ENCODE measurements around the gene KCTD4.
"Not testable (repeated sequence)": the region's sequence is repeated elsewhere in the genome, so short reads cannot be mapped to it uniquely, and the experiment has no call there.

The KCTD4 gene

DNA sequence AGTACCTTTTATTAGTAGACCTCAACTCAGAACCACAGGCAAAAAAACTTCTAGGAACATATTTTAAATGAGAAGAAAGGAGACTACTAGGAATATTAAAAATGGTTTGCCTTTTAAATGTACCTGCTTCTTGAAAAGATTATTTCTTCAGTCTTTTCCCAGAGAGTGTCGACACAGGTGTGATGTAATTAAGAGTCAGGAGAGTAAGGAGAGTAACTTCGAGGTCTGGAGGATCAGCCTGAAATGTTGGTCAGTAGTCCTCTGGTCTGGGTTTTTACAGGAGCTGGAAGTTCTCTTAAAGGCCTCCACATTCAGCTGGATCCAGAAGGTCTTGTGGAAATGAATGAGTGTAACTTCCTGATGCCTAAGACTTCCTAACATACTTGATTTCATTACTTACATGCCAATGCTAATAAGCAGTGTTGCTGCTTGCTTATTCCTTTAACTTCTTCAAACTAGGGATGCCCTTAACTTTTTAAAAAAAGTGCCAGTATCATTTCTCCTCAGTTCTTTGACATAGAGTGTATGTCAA, at the start of gene KCTD4:
TSS of gene KCTD4 (minus strand) at position 345 of the 532 bp plus-strand sequence. CDS start 6,478 bp downstream, outside the sequence.
- no peak for DNase-seq

DNA sequence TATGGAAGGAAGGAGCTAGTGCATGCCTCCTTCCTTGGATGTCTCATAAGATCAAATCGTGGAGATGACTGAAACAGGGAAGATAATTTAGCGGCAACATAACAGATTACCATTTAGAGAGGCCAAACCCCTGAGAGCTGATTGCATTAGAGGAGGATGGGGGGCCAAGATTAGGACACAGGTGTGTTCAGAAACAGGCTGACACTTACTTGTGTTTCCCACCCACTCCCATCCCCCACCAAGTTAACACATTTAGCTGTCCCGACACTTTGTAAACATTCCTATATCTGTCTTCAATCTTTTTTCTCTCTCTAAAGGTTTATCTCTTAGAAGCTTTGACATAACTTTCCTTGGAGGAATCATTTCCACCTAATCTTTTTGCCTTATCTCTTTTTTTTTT, 48.8 kb upstream of the KCTD4 start:
- no peak for DNase-seq

DNA sequence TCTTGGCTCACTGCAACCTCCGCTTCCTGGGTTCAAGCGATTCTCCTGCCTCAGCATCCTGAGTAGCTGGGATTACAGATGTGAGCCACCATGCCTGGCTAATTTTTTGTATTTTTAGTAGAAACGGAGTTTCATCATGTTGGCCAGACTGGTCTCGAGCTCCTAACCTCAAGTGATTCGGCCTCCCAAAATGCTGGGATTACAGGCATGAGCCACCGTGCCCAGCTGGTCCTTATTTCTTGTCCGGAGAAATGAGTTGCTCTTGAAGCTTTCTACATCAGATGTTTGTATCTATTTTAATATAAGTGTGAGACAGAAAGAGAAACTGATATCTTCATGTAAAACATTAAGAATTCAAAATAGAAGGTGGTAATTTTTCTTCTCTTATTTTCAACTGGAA, 43.9 kb upstream of the KCTD4 start:
- DNase-seq: not testable (repeated sequence)

DNA sequence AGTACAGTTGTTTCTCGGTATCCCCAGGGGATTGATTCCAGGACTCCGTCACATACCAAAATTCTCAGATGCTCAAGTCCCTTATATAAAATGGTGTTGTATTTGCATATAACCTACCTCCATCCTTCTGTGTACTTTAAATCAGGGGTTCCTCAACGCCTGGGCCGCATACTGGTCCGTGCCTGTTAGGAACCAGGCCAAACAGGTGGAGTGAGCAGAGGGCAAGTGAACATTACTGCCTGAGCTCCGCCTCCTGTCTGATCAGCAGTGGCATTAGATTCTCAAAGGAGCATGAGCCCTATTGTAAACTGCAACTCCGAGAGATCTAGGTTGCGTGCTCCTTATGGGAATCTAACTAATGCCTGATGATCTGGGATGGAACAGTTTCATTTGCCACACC, 42.2 kb upstream of the KCTD4 start:
- no peak for DNase-seq

DNA sequence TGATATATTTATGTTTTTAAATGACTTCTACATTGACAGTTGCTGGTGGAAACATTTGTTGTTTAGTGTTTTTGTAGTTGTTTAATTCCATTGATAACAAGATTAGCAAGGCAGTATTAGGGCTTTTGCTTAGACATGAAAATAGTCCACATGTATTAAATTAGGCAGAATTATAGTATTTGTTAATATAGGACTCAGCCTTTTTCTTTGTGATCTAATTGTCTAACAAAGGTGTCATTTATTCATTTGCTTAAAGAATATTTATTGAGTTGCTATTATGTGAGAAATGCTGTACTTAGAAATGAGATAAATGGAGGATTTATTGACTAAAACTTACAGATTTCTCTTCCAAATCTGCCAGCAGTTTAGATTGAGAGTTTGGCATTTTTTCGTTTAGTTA, 41.7 kb upstream of the KCTD4 start:
- DNase-seq: no peak

DNA sequence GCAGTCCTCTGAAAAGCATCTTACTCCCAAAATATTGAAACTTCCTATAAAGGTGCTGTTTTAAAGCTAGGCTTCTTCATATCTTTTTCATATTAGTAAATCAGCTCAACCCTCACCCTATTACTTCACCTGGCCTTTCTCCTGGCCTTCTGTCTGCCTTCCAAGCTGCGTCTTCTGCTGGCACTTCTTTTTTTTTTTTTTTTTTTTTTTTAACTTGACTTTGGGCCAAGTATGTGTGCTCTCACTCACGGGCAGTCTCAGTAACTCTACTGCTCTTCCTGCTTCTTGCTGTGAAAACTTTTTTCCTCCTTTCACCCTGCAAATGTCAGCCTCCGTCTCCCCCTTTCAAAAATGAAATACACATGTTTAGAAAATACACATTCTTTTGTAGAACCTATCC, 41.2 kb upstream of the KCTD4 start:
- DNase-seq: peak in 1 of 2 experiments; percentile 46

DNA sequence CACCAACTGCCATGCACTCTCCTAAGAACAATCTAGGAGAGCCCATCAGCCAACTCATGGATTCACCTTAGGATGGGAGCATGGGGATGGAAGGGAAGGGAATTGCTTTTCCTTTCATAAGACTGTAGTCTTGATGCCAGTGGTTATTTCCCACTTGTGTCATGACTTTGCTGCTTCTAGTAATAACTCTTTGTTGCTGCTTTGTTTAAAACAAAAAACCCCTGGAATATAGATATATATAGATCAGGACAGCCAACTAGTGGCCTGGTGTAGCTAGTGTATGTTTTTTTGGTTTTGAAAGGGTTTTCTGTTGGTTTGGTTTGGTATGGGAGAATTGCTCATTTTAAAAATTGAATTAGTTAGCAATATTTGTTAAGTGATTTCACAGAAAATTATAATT, 39.3 kb upstream of the KCTD4 start:
- DNase-seq: no peak

DNA sequence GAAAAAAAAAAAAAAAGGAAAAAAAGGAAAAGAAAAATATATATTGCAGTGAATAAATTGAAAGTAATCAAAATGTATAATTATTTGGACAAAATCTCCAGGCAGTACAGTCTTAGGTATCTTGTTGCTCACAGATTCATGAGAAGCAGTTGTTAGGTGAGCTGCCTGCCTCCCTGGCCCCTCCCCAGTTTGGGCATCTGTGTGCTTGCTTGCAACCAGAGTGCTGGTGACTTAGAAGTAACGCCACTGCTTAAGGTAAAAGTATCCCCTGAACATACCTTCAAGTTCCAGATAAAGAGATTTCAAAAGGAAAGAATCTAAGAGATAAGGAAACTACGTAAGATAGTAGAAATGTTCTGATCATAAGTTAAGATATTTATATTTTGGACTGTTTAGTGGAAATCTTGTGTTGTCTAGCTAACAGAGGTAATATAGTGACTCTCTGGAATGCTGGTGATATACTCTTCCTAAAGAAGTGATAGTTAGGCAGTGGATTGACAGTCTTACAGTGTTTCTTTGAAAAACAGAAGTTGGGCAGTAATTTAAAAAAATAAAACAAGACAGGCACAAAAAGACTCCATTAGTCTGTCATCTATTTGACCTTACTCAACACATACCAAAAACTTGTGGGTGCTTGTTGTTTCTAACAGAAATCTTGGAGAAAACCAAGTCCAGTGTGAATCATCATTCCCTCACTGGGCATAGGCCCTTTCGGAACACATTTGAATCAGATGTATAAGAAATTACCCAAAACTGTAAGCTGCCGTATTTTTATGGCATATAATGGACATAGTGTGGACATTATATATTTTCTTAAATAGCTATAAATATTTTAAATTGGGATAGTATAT, 38.3 kb upstream of the KCTD4 start:
- no peak for DNase-seq

DNA sequence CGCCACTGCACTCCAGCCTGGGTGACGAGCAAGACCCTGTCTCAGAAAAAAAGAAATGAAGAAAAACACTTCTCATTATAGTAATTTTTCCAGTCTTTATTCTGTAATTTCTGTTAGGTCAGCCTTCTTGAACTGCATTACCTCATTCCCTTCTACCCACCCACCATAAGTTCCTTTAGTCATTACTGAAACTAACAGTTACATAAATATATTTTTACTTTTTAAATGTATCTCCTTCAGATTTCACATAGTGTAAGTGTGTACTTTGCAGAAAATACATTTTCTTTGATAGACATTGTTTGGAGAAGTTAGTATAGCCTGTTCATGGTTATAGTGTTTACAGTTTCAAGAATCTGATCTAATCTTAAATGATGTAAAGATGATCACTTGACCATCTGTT, 31.7 kb upstream of the KCTD4 start:
- DNase-seq: no peak

DNA sequence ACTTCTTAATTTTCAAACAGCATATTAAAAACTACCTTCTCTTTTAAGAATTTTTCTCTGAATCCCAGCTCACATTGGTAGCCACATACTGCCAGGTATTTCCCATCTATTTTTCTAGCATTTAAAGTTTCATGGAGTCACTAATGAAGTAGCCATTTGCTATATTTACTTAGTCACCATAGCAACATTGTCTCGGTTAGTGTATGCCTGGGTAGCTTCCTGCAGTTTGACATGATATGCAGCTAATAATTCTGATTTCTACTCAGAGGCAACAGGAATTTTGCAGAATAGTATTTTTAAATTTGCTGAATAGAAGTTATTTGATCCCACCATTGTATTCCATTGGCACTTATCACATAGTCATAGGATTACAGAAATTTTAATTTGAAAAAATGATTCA, 30.9 kb upstream of the KCTD4 start:
- DNase-seq: no peak

DNA sequence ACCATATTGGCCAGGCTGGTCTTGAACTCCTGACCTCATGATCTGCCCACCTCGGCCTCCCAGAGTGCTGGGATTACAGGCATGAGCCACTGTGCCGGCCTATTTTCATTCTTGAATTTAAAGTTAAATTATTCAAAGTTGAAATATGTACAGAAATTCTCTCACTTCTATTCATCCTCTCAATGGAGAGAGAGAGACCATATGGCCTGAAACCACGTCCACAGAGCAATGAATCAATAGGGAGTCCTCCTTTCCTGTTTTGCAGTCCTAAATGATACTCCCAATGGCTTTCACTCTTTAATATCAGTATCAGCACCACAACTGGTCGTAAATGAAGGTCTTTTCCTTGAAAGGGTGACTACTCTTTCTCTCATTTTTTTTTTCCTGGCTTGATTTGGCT, 30.5 kb upstream of the KCTD4 start:
- no peak for DNase-seq

DNA sequence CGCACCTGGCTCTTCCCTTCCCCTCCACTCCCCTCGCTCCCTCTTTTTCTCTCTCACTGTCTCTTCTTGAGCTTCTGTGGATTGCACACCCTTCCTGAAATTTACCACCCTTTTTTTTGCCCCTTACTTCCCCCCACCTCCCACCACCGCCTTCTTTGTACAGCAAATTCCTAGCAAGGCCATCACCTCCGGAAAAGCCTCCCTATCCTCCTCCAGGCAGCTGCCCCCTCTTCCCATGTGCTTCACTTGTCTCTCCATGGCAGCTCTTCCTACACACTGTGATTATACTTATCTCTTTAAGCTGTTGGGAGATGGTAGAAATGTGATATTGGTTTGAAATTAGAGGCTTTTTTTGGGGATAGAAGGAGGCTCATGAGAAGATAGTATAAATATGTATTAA, 28.3 kb upstream of the KCTD4 start:
- DNase-seq: no peak

DNA sequence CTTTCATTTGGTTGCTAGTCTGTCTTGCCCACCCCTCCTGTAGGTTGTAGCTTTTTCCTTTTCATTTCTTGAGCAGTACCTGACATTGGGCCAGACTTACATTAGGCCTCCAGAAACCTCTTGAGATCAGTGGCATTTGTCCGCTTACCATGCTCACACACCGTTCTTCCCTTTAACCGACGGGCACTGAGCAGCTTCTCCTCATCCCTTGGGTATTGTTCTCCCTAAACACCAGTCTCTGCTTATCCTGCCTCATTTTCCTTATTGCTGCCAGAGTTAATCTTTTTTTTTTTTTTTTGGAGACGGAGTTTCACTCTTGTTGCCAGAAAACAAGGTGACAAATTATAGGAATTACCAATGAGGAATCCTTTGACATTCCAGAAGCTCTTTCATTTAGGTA, 27.2 kb upstream of the KCTD4 start:
- no peak for DNase-seq

DNA sequence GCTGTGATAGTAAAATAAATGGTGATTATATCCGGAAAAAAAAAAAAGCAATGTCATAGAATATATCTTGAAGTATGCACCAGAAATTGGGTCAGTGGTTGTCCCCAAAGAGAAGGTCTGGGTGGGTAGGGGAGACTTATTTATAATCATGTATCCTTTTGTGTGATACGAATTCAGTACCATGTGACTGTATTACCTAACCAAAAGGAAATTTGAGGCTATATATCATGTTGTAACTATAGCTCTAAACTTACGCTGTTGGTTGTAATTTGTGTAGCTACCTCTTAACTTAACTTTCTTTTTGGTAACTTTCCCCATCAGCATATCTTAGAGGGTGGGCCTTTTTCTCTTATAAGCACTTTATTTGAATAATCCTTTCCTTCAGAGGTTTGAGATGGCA, 25.2 kb upstream of the KCTD4 start:
- no peak for DNase-seq

DNA sequence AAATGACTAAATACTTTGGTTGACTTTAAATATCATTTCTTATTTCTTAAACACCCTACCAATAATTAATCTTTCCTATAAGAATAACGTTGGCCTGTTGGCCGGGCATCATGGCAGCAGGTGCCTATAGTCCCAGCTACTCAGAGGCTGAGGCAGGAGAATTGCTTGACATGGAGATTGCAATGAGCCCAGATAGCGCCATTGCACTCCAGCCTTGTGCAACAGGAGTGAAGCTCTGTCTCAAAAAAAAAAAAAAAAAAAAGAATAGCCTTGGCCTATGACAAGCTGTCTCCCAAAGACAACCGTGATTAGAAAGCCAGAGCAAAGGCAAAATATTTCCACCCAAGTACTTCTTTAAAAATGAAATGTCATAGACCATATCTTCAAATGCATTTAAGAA, 24.5 kb upstream of the KCTD4 start:
- DNase-seq: no peak

DNA sequence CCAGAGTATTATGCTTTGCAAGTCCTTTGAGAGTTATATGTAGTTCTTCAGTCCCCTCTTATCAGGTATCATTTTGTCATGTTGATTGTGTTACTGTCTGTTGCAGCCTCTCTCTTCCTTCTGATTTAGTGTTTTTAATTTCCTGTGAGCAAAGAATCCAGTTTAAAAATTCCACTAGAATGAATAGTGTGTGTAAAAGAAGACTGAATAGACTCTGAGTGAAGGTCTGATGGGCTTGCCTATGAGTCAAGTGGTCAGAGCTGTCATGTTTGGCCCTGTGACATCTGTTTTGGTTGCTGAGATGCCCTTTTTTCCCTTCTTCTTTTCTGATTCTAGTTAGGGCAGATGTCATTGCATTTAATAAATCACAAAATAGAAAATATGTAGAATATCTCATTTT, 23.3 kb upstream of the KCTD4 start:
- DNase-seq: no peak

DNA sequence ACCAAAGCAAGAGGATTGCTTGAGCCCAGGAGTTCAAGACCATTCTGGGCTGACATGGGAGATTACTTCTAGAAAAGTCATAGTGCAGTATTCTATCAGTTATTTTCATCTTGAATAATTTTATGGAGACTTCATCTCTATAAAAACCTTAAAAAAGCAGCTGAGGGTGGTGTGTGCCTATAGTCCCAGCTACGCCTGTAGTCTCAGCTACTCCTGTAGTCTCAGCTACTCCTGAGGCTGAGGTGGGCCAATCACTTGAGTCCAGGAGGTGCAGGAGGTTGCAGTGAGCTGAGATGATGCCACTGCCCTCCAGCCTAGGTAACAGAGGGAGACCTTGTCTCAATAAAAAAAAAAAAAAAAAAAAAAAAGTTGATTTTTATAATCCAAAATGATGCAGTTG, 22.1 kb upstream of the KCTD4 start:
- DNase-seq: no peak

DNA sequence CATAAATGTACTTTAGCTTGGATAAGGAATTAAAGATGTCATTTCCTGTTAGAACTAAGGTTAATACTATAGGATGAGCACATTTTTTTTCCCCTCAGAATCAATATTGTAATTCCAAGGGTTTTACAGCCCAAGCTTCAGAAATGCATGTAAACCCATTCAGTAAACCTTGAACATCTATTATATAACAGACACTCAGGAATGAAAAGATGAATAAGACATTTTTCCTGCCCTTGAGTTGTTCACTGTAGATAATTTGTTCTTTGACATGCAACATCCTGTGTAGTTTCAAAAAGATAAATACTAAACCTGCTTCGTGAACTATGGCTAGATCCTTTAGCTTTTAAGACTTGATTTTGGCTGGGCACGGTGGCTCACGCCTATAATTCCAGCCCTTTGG, 21.7 kb upstream of the KCTD4 start:
- no peak for DNase-seq

DNA sequence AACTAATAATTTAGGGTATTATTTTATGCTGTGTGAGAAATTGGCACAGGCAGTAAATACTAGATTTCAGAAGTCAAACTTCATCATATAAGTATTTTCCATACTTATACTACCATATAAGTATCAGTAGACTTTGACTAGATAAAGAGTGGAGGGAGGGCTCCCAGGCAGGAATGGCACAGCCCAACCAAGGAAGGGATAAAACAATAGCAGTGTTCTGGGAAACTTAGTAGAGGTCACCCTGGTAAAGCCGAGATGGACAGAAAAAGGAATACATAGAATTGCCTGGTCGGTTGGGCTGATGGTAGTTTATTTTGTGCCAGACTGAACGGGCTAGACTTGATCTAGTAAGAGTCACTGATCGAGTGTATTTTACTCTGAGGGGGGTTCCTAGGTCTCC, 19.6 kb upstream of the KCTD4 start:
- no peak for DNase-seq

DNA sequence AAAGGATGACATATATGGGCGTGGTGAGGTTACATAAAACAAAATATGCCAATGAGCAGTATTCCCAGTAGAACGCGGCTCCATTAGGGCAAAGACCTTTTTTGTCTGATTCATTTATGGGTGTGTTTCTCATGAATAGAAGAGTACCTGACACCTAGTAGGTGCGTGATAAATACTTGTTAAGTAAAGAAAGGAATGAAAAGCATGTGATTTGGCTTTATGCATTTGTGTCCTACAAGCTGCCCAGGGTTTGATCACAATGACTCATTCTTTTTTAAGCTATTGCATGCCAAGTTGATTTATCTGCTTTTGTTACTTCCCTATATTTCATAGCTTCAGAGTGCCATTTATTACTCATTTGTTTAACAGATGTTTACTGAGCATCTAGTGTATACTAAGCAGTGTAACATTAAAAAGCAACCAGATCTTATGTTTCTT, 19.1 kb upstream of the KCTD4 start:
- no peak for DNase-seq

DNA sequence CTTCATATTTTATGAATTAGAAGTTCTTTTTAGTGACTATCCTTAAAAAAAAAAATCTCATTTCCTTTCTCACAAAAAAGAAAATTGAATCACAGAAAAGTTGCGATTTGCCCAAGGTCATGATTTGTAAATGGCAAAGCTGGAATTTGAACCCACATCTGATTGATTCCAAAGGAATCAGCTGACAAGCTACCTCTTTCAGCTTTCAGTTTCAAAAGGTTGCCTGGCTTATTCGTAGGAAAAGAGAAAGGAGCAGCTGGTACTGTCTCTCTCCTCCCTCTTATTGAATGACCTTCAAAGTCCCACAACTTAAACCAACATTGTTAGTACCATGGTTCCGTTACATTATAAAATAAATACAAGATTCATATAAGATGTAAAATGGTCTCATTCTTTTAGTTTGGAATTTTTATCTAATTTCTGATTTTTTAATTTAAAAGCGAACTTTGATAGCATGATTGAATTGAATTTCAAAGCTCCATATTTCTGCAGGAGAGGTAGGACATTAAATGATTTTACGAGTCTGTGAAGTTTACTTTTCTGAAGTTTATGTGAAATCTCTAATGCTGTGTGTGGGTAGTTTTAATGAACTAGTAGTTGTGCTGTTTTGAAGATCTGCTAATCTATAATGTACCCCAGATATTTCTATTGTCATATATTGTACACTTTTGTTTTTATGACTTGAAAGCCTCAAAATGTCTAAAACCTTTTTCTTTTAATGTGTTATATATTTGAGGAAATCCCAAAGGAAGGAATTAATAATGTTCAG, 18.5 kb upstream of the KCTD4 start:
- no peak for DNase-seq

DNA sequence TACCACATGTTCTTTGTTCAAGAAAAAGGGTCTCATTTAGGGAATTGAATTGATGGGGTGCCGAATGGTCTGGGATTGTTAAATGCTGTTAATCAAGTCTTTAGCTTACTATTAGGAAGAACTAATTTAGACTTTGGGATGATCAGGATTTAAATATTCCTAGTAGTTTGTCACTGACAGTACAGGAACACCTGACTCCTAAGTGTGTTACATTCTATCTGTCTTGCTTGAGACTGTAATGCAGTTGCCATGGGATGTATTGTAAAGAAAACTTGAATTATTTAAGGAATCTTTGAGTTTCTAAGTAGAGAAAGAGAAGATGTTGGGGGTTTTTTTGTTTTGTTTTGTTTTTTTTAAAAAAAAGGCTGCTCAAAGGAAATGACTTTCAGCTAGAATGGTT, 17.8 kb upstream of the KCTD4 start:
- no peak for DNase-seq

DNA sequence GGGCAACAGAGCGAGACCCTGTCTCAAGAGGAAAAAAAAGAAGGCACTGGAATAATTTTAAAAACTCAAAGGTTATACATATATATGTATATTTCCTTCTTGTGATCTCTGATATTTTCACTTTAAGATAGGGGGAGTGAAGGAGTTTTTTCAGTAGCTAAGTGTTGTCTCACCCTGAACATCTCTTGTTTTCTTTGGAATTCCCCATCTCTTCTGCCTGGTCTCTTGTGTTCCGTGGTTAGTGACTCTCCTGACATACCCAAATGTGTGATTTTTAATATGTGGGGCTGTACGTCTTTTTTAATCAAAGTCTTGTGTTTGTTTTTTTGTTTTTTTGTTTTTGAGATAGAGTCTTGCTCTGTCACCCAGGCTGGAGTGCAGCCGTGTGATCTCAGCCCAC, 15.3 kb upstream of the KCTD4 start:
- no peak for DNase-seq

All from NCI-H446 (cell line).